ENCODE measurements around the gene BICD1.

The BICD1 gene

GRCh38 chr12:32343496-32343895 is 236.8 kb downstream of the BICD1 start:
- no peak for DNase-seq (ENCODE audit: low read depth in 2 of 2)

- no peak for DNase-seq (ENCODE audit: low read depth in 2 of 2)
Observed at GRCh38 chr12:32344047-32344446, 237.4 kb downstream of the BICD1 start.

- no peak for DNase-seq (ENCODE audit: low read depth in 2 of 2)
Observed at GRCh38 chr12:32353540-32353939, 246.9 kb downstream of the BICD1 start.

GRCh38 chr12:32357601-32358249 is 251.1 kb downstream of the BICD1 start:
- no peak for DNase-seq (ENCODE audit: low read depth in 2 of 2)

GRCh38 chr12:32360956-32361355 is 254.3 kb downstream of the BICD1 start:
- DNase-seq (ENCODE audit: low read depth in 2 of 2) = no peak

- no peak for DNase-seq (ENCODE audit: low read depth in 2 of 2)
Observed at GRCh38 chr12:32362892-32363291, 256.2 kb downstream of the BICD1 start.

GRCh38 chr12:32365473-32366064 is 258.9 kb downstream of the BICD1 start:
- peak; percentile 47 to 56 for DNase-seq (ENCODE audit: low read depth in 2 of 2)

GRCh38 chr12:32366714-32367113 is 260.1 kb downstream of the BICD1 start:
- DNase-seq (ENCODE audit: low read depth in 2 of 2) = no peak

GRCh38 chr12:32367381-32367780 is 260.7 kb downstream of the BICD1 start:
- DNase-seq (ENCODE audit: low read depth in 2 of 2) = no peak

GRCh38 chr12:32369202-32369601 is 262.6 kb downstream of the BICD1 start:
- no peak for DNase-seq (ENCODE audit: low read depth in 2 of 2)

GRCh38 chr12:32377344-32378055 is 270.9 kb downstream of the BICD1 start:
- DNase-seq (ENCODE audit: low read depth in 2 of 2) = no peak

GRCh38 chr12:32379213-32379612 is 272.6 kb downstream of the BICD1 start:
- no peak for DNase-seq (ENCODE audit: low read depth in 2 of 2)

- DNase-seq (ENCODE audit: low read depth in 2 of 2) = no peak
Observed at GRCh38 chr12:32379667-32380066, 273.0 kb downstream of the BICD1 start.

- no peak for DNase-seq (ENCODE audit: low read depth in 2 of 2)
Observed at GRCh38 chr12:32382226-32382625, 275.6 kb downstream of the BICD1 start.

- peak in 1 of 2 experiments; percentile 3 for DNase-seq (ENCODE audit: low read depth in 2 of 2)
Observed at GRCh38 chr12:32390572-32391219, 284.0 kb downstream of the BICD1 start.

- no peak for DNase-seq (ENCODE audit: low read depth in 2 of 2)
Observed at GRCh38 chr12:32395026-32395425, 288.4 kb downstream of the BICD1 start.

- DNase-seq (ENCODE audit: low read depth in 2 of 2) = no peak
Observed at GRCh38 chr12:32397696-32398095, 291.0 kb downstream of the BICD1 start.

GRCh38 chr12:32398181-32398580 is 291.5 kb downstream of the BICD1 start:
- DNase-seq (ENCODE audit: low read depth in 2 of 2) = no peak

- DNase-seq (ENCODE audit: low read depth in 2 of 2) = no peak
Observed at GRCh38 chr12:32398816-32399369, 292.2 kb downstream of the BICD1 start.

GRCh38 chr12:32399370-32400113 is 292.9 kb downstream of the BICD1 start, which contains the start of gene FGD4:
Gene FGD4 (plus strand): TSS chr12:32399558.
- DNase-seq (ENCODE audit: low read depth in 2 of 2) = peak; percentile 10 to 16

- DNase-seq (ENCODE audit: low read depth in 2 of 2) = no peak
Observed at GRCh38 chr12:32400114-32400672, 293.5 kb downstream of the BICD1 start.

All from fibroblast of skin of left quadriceps (primary cell).